Stimulated activated CD4-positive, alpha-beta T cell treated with anti-CD3 and anti-CD28 coated beads, Interleukin-12 subunit alpha, Interleukin-12 subunit beta, amount 100 ng/mL, for 24 hours (primary cell): ENCODE data around the gene EMSY.

Experiments
- DNase-seq, 2 experiments: peaks; one replicate each; pipeline ENCODE4 v3.0.0-alpha.2; 2020; ENCODE audit warnings: low read depth in 2 of 2

The EMSY gene

GRCh38 chr11:76455331-76455730 is 10.5 kb downstream of the EMSY start:
- no peak for DNase-seq

GRCh38 chr11:76455931-76456330 is 11.1 kb downstream of the EMSY start:
- no peak for DNase-seq

GRCh38 chr11:76456571-76456970 is 11.8 kb downstream of the EMSY start:
- DNase-seq: no peak

DNA sequence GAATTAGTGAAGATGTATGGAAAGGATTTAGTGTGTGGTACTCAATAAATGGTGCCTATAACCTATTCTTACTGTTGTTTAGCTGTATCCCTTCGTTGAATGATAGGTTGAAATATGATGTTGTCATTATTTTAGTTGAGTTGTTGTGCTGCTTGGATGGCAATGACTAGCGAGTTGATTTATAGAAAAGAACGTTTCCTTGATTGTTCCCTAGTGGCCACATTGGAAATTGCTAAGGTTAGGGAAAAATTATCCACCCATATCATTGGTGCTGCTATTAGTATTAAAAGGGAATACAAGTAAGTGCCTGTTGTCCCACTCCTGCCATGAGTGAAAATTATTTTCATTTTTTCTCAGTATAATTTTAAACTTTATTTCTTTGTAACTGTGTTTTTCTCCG is 14.5 kb downstream of the EMSY start:
- no peak for DNase-seq

GRCh38 chr11:76459846-76460245 is 15.0 kb downstream of the EMSY start:
- no peak for DNase-seq

- no peak for DNase-seq
Observed at GRCh38 chr11:76462317-76462716, 17.5 kb downstream of the EMSY start.

DNA sequence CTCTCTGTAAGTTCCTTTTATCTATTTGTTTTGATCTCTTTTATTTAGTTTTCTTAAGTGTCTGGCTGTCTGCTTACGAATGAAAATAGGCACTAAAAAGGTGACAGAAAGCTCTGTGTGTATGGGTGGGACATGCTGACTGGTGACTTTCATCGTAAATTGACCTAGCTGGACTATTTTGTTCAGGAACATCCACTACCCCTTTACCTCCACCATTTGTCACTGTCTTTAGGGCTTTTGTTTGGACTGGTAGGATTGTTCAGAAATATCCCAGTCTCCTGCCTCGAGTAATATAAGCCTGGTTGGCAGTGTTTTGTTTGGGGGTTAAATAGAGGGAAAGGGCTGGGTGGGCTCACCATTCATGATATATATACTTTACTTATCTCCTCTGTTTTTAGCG is 20.9 kb downstream of the EMSY start:
- DNase-seq: no peak

GRCh38 chr11:76466666-76467065 is 21.8 kb downstream of the EMSY start:
- no peak for DNase-seq

DNA sequence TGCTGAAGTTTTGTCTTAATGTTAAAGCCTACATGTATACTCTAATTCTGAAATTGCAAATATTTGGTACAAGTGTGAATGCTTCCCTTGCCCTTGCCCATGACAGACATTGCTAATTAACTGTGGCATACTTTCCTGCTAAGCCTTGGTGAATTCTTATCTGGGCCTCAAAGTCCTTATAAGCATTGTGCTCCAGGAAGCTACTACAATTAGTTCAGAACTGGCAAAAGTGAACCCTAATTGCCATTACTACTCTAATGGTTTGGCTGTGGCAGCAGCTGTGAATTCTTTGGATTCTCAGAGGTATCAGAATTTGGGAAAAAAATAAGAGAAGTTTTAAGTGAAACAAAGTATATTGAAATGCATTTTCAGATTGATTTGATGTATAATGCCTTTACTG is 24.3 kb downstream of the EMSY start:
- no peak for DNase-seq

GRCh38 chr11:76471382-76471781 is 26.6 kb downstream of the EMSY start:
- DNase-seq: no peak

- no peak for DNase-seq
Observed at GRCh38 chr11:76480241-76480640, 35.4 kb downstream of the EMSY start.

DNA sequence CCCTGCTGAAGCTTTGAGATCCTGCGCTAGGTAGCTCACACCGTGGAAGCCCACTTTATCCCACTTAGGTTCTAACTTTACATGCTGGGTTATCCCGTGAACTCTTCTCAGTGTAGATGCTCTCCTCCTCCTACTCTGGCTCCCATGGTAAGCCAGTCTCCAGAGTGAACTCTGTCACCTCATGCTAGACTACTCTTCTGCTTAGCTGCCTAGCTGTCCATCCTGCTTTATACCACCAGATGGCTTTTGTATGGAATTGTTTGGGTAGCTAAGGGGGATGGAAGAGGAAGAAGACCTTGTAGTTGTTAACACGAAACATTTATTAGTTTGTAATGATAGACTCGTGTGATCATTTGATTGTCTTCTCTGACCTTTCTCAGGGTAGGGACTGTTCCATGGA is 46.8 kb downstream of the EMSY start:
- DNase-seq: no peak

DNA sequence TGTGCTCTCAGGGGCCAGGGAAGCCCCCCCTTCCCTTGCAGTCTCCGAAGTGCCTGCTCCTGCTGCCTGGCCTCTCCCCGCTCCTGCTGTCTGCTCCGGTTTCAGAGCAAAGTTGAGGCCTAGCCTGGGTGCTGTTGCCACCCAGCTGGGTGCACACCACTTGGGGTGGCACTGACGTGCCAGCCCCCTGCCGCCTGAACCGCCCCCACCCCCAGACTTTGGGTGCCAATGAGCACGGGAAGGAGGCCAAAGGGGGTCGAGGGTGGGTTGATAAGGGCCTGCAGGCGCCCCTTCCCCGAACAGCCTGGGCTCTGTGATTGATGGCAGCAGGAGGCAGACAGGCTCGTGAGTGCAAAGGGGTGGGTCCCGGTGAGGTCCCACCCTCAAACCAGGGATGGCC is 48.2 kb downstream of the EMSY start:
- DNase-seq: no peak

DNA sequence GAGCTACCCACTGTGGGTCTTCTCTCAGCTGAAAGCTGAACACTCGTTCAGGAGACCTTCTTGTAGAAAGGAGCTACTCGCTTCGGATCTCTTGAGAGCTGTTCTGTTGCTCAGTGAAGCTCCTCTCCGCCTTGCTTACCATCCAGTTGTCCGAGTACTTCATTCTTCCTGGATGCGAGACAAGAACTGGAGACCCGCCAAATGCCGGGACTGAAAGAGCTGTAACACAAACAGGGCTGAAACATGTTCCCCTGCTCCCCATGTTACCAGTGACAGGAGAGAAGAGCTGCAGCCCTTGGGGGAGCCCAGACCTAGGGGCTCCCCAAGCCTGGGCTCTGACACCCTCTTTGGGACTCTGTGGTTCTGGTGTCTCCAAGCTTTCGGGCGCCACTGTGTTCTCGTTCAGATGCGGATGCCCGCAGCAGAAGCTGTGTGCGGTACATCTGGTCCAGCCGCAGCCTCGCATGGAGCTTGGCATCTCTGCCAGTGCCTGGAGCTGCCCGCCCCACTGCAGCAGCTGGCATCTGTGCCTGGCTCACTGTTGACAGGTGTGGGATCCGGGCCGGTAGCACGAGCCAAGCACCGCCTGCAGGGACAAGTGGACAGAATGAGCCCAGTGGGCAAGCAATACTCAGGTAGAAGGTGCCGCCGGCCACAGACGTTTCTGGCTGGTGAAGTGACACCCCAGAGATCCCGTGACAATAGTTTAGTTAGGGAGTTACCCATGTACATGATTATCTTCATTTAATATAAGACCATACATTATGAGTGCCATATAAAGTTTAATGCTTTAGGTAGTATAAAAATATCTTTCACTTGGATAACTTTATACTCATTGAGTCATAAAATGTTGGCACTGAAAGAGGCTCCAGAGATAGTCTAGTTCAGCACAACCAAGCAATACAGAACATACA is 49.1 kb downstream of the EMSY start:
- DNase-seq: no peak

- DNase-seq: no peak
Observed at GRCh38 chr11:76495019-76495418, 50.2 kb downstream of the EMSY start.

DNA sequence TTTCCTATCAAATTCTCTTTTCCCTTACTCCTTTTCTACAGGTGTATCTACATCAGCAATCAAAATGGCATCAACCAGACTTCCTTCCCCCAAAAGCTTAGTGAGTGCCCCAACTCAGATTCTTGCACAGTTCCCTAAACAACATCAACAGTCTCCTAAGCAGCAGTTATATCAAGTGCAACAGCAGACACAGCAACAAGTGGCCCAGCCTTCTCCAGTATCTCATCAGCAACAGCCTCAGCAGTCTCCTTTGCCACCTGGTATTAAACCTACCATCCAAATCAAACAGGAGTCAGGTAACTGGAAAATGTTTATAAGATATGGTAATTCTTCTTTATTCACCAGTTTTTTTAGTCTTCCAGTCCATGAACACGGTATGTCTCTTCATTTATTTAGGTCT is 51.4 kb downstream of the EMSY start:
- DNase-seq: no peak

- DNase-seq: no peak
Observed at GRCh38 chr11:76501526-76502202, 56.8 kb downstream of the EMSY start.

DNA sequence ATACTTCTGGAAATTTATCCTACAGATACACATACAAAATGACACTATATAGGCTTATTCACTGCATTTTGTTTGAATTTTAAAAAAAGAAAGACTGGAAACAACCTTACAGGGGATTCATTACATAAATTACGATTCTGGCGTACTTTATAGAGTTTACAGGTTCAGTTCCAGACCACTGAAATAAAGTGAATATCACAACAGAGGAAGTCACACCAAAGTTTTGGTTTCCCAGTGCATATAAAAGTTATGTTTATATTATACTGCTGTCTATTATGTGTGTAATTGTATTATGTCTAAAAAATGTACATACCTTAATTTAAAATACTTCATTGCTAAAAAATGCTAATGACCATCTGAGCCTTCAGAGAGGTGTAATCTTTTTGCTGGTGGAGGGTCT is 62.0 kb downstream of the EMSY start:
- no peak for DNase-seq

DNA sequence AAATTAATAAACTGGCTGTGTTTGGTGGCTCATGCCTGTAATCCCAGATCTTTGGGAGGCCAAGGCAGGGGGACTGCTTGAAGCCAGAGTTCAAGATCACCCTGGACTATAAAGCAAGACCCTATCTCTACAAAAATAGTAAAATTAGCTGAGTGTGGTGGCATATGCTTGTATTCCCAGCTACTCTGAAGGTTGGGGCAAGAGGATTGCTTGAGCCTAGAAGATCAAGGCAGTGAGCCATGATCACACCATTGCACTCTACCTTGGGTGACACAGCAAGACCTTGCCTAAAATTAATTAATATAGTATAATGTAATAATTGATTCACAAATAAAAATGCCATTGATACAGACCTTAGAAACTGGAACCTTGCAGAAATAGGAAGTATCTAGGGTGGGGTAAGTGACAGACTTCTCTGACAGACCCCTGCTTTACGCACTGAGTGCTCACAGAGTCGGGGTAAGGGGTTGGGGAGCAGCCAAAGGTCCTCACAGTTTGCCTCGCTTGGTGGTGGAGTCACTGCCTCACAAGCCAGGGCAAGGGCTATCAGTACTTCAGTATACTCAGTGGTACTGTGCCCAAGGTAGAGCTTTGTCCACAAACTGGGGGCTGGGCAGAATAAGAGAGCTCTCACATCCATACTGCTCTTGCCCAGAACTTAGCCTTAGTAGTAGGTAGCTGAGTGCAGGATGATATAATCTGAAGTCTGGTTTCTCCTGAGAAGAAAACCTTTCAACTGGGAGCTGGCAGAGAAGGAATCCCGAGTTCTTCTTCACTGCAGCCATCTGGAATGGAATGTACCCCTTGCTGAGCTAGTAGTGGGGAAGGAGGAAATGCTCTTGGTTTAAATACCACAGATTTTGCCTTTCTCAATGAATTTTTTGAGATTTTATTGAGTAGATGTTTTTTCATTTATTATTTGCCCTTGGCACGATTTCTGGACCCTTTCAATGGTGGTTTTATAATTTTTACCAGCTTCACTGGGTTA is 65.5 kb downstream of the EMSY start:
- DNase-seq: no peak

- no peak for DNase-seq
Observed at GRCh38 chr11:76512851-76513653, 68.2 kb downstream of the EMSY start.

DNA sequence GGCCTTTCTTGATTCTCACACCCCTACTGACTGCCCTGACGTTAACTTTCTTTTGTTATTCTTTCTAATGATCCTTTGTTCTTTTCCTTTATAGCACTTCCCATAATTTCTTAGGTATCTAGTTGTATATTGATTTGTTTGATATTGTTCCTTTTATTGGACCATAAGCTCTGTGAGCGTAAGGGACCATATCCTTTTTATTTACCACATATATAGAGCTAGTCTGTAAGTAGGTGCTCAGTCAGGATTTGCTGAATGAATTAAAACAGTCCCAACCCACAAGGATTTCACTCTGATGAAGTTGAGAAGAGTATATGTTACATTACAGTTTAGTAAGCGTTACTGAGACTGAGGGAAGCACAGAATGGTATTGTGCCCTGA is 68.8 kb downstream of the EMSY start:
- DNase-seq: no peak
